ENCODE measurements around the gene PALLD.
A peak's percentile ranks its signal among the peaks of the same experiment; 100 is the strongest.

GRCh38 chr4:168766604-168767316, 269.9 kb downstream of the PALLD start:
- no peak for TF ChIP-seq CTCF (IDR thresholded peaks at IDR 0.05)
- no peak for TF ChIP-seq POLR2A (IDR thresholded peaks at IDR 0.05; ENCODE audit: low read depth)
- TF ChIP-seq POLR2AphosphoS5 (IDR thresholded peaks at IDR 0.05), result peak in 1 of 2 donors; percentile 17
